ENCODE data around the gene AFP. TPM values are rescaled to one million over a fixed set of nuclear protein-coding genes. Genes with fewer than 3 reads are reported as not detected.

AFP gene
- total RNA-seq, 4 donors from 2014 or later, result not detected

GRCh38 chr4:73436674-73437557 is 895 bp downstream of the AFP start:
- no peak for DNase-seq (ENCODE audit: low spot score in 2 of 2)
- H3K4me3 ChIP-seq (ENCODE audit: low read depth, poor library complexity, severe bottlenecking), result no peak overlapping the region
- intact Hi-C loops (cut with DNase I; ENCODE audit: low total_unique reads), result no loop called here
- TF ChIP-seq POLR2A (IDR thresholded peaks at IDR 0.05) (no peak), CTCF (IDR thresholded peaks at IDR 0.05) (no peak)
- 70 to 71% methylated on average over 3 of the region's 3 CpGs for WGBS, 2 donors

- intact Hi-C loops (cut with DNase I; ENCODE audit: low total_unique reads), result no loop called here
- TF ChIP-seq POLR2A (IDR thresholded peaks at IDR 0.05) (no peak), CTCF (IDR thresholded peaks at IDR 0.05) (no peak)
- no peak for DNase-seq (ENCODE audit: low spot score in 2 of 2)
- no peak overlapping the region for H3K4me3 ChIP-seq (ENCODE audit: low read depth, poor library complexity, severe bottlenecking)
These were observed 1.5 kb downstream of the AFP start for GRCh38 chr4:73437558-73437956.

GRCh38 chr4:73438048-73438447 is 2.0 kb downstream of the AFP start:
- WGBS, 2 donors, result 77 to 80% methylated on average over 1 of the region's 1 CpG
- no peak overlapping the region for H3K4me3 ChIP-seq (ENCODE audit: low read depth, poor library complexity, severe bottlenecking)
- intact Hi-C loops (cut with DNase I; ENCODE audit: low total_unique reads), result no loop called here
- no peak for DNase-seq (ENCODE audit: low spot score in 2 of 2)
- TF ChIP-seq CTCF (IDR thresholded peaks at IDR 0.05) (no peak), POLR2A (IDR thresholded peaks at IDR 0.05) (no peak)

- intact Hi-C loops (cut with DNase I; ENCODE audit: low total_unique reads), result no loop called here
These were observed 2.7 kb downstream of the AFP start for GRCh38 chr4:73438582-73439215.

GRCh38 chr4:73439445-73439844 is 3.4 kb downstream of the AFP start:
- WGBS, 2 donors, result 81 to 85% methylated on average over 2 of the region's 2 CpGs
- DNase-seq (ENCODE audit: low spot score in 2 of 2), result no peak
- intact Hi-C loops (cut with DNase I; ENCODE audit: low total_unique reads), result no loop called here
- no peak overlapping the region for H3K4me3 ChIP-seq (ENCODE audit: low read depth, poor library complexity, severe bottlenecking)
- TF ChIP-seq CTCF (IDR thresholded peaks at IDR 0.05) (no peak), POLR2A (IDR thresholded peaks at IDR 0.05) (no peak)

More at GRCh38 chr4:73438582-73439215, 2.7 kb downstream of the AFP start:
- WGBS, 2 donors, result 68 to 73% methylated on average over 2 of the region's 2 CpGs
- no peak overlapping the region for H3K4me3 ChIP-seq (ENCODE audit: low read depth, poor library complexity, severe bottlenecking)
- DNase-seq (ENCODE audit: low spot score in 2 of 2), result no peak
- no peak for TF ChIP-seq POLR2A (IDR thresholded peaks at IDR 0.05)
- TF ChIP-seq CTCF (IDR thresholded peaks at IDR 0.05), result no peak
